ENCODE measurements around the gene UBXN6. TPM values are rescaled to one million over a fixed set of nuclear protein-coding genes. Genes with fewer than 3 reads are reported as not detected.

UBXN6 gene
- total and polyA plus RNA-seq, 2 of the 8 experiments (the other 6 are each of a cell fraction or from before 2014, with no cell fraction given) = 28.0 to 43.8 TPM

DNA sequence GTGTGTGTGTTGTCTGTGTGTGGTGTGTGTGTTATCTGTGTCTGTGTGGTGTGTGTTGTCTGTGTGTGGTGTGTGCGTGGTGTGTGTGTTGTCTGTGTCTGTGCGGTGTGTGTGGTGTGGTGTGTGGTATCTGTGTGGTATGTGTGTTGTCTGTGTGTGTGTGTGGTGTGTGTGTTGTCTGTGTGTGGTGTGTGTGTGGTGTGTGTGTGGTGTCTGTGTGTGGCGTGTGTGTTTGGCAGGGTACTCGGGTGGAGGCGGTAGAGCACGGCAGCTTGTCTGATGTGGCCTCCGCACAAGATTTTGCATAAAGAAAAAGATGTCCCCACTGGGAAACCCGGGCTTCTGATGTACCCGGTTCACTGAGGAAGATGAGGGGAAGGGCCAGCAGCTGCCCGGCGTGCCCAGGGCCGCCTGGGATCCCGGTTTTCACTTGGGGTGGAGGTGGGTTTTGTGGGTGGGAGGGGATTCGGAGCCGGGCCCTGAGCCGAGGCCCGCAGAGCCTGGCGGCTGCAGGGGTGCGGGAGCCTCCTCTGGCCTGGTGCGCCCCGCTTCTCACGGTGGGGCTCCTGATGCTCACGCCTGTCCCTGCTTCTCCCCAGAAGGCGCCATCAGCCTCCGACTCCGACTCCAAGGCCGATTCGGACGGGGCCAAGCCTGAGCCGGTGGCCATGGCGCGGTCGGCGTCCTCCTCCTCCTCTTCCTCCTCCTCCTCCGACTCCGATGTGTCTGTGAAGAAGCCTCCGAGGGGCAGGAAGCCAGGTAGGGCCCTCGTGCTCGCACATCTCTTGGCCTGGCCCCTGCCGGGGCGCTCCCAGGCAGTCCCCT is 35.7 kb upstream of the UBXN6 start (continued):
- TF ChIP-seq, protein P1, sequence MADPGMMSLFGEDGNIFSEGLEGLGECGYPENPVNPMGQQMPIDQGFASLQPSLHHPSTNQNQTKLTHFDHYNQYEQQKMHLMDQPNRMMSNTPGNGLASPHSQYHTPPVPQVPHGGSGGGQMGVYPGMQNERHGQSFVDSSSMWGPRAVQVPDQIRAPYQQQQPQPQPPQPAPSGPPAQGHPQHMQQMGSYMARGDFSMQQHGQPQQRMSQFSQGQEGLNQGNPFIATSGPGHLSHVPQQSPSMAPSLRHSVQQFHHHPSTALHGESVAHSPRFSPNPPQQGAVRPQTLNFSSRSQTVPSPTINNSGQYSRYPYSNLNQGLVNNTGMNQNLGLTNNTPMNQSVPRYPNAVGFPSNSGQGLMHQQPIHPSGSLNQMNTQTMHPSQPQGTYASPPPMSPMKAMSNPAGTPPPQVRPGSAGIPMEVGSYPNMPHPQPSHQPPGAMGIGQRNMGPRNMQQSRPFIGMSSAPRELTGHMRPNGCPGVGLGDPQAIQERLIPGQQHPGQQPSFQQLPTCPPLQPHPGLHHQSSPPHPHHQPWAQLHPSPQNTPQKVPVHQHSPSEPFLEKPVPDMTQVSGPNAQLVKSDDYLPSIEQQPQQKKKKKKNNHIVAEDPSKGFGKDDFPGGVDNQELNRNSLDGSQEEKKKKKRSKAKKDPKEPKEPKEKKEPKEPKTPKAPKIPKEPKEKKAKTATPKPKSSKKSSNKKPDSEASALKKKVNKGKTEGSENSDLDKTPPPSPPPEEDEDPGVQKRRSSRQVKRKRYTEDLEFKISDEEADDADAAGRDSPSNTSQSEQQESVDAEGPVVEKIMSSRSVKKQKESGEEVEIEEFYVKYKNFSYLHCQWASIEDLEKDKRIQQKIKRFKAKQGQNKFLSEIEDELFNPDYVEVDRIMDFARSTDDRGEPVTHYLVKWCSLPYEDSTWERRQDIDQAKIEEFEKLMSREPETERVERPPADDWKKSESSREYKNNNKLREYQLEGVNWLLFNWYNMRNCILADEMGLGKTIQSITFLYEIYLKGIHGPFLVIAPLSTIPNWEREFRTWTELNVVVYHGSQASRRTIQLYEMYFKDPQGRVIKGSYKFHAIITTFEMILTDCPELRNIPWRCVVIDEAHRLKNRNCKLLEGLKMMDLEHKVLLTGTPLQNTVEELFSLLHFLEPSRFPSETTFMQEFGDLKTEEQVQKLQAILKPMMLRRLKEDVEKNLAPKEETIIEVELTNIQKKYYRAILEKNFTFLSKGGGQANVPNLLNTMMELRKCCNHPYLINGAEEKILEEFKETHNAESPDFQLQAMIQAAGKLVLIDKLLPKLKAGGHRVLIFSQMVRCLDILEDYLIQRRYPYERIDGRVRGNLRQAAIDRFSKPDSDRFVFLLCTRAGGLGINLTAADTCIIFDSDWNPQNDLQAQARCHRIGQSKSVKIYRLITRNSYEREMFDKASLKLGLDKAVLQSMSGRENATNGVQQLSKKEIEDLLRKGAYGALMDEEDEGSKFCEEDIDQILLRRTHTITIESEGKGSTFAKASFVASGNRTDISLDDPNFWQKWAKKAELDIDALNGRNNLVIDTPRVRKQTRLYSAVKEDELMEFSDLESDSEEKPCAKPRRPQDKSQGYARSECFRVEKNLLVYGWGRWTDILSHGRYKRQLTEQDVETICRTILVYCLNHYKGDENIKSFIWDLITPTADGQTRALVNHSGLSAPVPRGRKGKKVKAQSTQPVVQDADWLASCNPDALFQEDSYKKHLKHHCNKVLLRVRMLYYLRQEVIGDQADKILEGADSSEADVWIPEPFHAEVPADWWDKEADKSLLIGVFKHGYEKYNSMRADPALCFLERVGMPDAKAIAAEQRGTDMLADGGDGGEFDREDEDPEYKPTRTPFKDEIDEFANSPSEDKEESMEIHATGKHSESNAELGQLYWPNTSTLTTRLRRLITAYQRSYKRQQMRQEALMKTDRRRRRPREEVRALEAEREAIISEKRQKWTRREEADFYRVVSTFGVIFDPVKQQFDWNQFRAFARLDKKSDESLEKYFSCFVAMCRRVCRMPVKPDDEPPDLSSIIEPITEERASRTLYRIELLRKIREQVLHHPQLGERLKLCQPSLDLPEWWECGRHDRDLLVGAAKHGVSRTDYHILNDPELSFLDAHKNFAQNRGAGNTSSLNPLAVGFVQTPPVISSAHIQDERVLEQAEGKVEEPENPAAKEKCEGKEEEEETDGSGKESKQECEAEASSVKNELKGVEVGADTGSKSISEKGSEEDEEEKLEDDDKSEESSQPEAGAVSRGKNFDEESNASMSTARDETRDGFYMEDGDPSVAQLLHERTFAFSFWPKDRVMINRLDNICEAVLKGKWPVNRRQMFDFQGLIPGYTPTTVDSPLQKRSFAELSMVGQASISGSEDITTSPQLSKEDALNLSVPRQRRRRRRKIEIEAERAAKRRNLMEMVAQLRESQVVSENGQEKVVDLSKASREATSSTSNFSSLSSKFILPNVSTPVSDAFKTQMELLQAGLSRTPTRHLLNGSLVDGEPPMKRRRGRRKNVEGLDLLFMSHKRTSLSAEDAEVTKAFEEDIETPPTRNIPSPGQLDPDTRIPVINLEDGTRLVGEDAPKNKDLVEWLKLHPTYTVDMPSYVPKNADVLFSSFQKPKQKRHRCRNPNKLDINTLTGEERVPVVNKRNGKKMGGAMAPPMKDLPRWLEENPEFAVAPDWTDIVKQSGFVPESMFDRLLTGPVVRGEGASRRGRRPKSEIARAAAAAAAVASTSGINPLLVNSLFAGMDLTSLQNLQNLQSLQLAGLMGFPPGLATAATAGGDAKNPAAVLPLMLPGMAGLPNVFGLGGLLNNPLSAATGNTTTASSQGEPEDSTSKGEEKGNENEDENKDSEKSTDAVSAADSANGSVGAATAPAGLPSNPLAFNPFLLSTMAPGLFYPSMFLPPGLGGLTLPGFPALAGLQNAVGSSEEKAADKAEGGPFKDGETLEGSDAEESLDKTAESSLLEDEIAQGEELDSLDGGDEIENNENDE (IDR thresholded peaks at IDR 0.05; ENCODE audit: insufficient replicate concordance, low read length) = no peak
- no peak for TF ChIP-seq SP4 (IDR thresholded peaks at IDR 0.05; ENCODE audit: low read length)
- TF ChIP-seq SIX5 (IDR thresholded peaks at IDR 0.05; ENCODE audit: low read depth, low read length) = no peak
- no peak for TF ChIP-seq NANOG (IDR thresholded peaks at IDR 0.05; ENCODE audit: insufficient read depth, low read depth, low read length, poor library complexity, severe bottlenecking)
- TF ChIP-seq PHF8 (conservative IDR thresholded peaks at IDR 0.05; ENCODE audit: low read depth, low read length) = no peak
- TF ChIP-seq KDM4A (IDR thresholded peaks at IDR 0.05; ENCODE audit: low read depth, low read length, severe bottlenecking) = no peak
- TF ChIP-seq KDM1A (IDR thresholded peaks at IDR 0.05; ENCODE audit: borderline replicate concordance, low read length) = no peak
- TF ChIP-seq ASH2L (IDR thresholded peaks at IDR 0.05; ENCODE audit: low read length) = no peak
- TF ChIP-seq GTF2F1 (IDR thresholded peaks at IDR 0.05; ENCODE audit: borderline replicate concordance, low read depth, low read length) = no peak
